Ectodermal cell (in vitro differentiated cells): ENCODE data around the gene CLDN16. TPM values are rescaled to one million over a fixed set of nuclear protein-coding genes. Genes with fewer than 3 reads are reported as not detected.

Experiments
- H3K27ac ChIP-seq: 2 replicates; pipeline ENCODE4 v1.7.0; 2013; ENCODE audit warnings: mild to moderate bottlenecking, low read depth, low read length; ENCODE audit not compliant: insufficient read depth, poor library complexity, severe bottlenecking
- H3K27me3 ChIP-seq: 2 replicates; pipeline ENCODE4 v1.7.0; 2013; ENCODE audit warnings: mild to moderate bottlenecking, low read length; ENCODE audit not compliant: insufficient read depth, control insufficient read depth, poor library complexity, severe bottlenecking
- H3K36me3 ChIP-seq: one replicate; pipeline ENCODE4 v1.7.0; 2013; ENCODE audit warnings: low read length; ENCODE audit not compliant: control insufficient read depth, insufficient read depth
- H3K4me1 ChIP-seq: one replicate; pipeline ENCODE4 v1.7.0; 2013; ENCODE audit warnings: low read length; ENCODE audit not compliant: control insufficient read depth, insufficient read depth
- H3K4me3 ChIP-seq: 2 replicates; pipeline ENCODE4 v1.7.0; 2013; ENCODE audit warnings: low read depth, low read length, control low read depth; ENCODE audit not compliant: insufficient read depth
- H3K9me3 ChIP-seq: 2 replicates; pipeline ENCODE4 v1.7.0; 2013; ENCODE audit warnings: mild to moderate bottlenecking, low read length, moderate library complexity; ENCODE audit not compliant: control insufficient read depth
- WGBS, 2 experiments: methylation state at CpG; one replicate each; pipeline ENCODE4 v1.1.7; 2013; ENCODE audit warnings: missing lambda C conversion rate in 2 of 2; 5-methylcytosine and 5-hydroxymethylcytosine counted together
- polyA plus RNA-seq, 4 experiments: library from polyadenylated mRNA; stranded (reverse); fragments of 50-300 nt; gene quantifications; one replicate each; pipeline ENCODE4 v1.2.3, GENCODE V29; 2013

CLDN16 gene, protein sequence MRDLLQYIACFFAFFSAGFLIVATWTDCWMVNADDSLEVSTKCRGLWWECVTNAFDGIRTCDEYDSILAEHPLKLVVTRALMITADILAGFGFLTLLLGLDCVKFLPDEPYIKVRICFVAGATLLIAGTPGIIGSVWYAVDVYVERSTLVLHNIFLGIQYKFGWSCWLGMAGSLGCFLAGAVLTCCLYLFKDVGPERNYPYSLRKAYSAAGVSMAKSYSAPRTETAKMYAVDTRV
- polyA plus RNA-seq (2013, experiment 1 of 4) = not detected
- polyA plus RNA-seq (2013, experiment 2 of 4) = not detected
- polyA plus RNA-seq (2013, experiment 3 of 4) = not detected
- polyA plus RNA-seq (2013, experiment 4 of 4) = not detected

DNA sequence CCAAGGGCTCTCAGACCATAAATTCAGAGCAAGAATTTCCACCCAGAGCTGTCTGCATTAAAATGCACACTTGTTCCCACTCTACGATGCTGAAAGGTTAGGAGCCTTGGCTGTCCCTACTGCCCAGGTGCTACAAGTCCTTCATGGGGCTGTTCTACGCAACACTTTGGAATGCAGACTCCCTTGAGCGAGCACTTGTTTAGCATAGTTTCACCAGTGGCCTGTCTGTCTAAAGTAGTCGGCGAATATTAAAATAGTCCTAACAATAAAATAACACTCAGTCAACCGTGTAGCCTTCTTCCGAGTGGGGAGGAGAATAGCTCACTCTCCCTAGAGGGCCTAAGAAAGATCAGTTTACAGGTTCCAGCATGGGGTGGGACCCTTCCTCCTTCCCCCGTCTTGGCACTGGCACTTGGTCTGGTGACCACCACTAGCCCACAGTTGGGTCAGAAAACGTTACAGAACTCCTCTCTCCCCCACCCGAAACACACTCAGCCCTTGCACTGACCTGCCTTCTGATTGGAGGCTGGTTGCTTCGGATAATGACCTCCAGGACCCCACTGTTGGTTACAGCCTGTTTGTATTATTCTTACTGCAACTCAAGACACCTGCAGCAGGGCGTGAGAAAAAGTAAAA, at the start of gene CLDN16:
TSS of gene CLDN16 (plus strand) at position 586 of the 636 bp plus-strand sequence. CDS start 167 bp downstream, outside the sequence.
- Histone ChIP-seq H3K27me3 (no peaks in the 10 kb centered on the region), H3K27ac (no peak within 1 kb of the TSS), H3K9me3 (no peaks in the 10 kb centered on the region), H3K36me3 (no peaks in the 10 kb centered on the region), H3K4me1 (no peaks in the 10 kb centered on the region), H3K4me3 (no peak within 1 kb of the TSS)
- 91 to 93% methylated on average over 12 of the region's 12 CpGs for WGBS, 2 experiments

DNA sequence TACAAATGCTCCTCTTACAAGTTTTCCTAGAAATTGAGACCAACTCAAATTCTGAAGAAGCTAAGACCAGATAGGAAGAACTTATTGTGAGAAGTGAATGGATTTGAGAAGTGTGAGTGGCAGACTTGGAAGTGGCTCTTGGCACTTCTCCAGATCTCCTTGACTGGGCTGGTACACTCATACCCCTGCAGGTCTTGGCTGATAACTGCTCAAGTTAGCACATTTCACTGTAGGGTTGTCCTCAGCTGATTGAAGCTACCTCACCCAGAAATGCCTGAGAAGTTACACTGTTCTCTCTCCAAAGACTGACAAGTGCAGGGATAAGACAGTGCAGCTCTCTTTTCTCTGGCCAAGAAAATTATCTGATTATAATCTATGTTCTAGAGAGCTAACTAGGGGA, 49.2 kb upstream of the CLDN16 start:
- Histone ChIP-seq H3K4me3 (no peak overlapping the region), H3K27ac (no peak overlapping the region)

DNA sequence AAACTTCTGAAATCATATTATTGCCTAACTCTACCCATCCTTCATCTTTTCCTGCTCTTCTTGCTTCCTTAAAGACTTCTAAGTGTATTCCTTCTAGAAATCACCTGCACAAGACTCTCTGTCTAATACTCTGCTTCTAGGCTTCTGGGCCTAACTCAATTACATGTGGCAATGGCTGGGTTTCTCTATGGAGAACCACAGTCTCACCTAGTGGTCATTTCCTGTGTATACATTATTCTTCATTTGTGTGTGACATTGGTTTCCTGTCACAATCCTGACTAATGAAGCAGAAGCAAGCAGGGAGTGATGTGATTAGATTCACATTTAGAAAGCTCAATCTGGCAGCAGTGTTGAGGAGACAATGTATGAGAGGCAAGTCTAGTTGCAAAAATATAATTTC, 48.8 kb upstream of the CLDN16 start:
- no peak overlapping the region for H3K4me3 ChIP-seq
- no peak overlapping the region for H3K27ac ChIP-seq
- no peaks in the 10 kb centered on the region for H3K27me3 ChIP-seq
- H3K9me3 ChIP-seq = no peaks in the 10 kb centered on the region
- no peaks in the 10 kb centered on the region for H3K4me1 ChIP-seq
- H3K36me3 ChIP-seq = no peaks in the 10 kb centered on the region

More for the DNA sequence above, 49.2 kb upstream of the CLDN16 start:
- no peaks in the 10 kb centered on the region for H3K27me3 ChIP-seq
- no peaks in the 10 kb centered on the region for H3K4me1 ChIP-seq
- no peaks in the 10 kb centered on the region for H3K9me3 ChIP-seq
- no peaks in the 10 kb centered on the region for H3K36me3 ChIP-seq

DNA sequence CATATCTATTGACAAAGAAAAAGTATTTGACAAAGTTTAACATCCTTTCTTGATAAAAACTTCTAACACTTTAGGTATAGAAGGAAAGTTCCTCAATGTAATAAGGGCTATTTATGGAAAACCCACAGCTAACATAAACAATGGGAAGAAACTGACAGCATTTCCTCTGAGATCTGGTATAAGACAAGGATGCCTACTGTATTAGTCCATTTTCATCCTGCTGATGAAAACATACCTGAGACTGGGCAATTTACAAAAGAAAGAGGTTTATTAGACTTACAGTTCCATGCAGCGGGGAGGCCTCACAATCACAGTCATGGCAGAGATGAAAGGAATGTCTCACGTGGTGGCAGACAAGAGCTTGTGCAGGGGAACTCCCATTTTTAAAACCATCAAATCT, 47.9 kb upstream of the CLDN16 start:
- 95 to 96% methylated on average over 2 of the region's 2 CpGs for WGBS, 2 experiments
- no peaks in the 10 kb centered on the region for H3K36me3 ChIP-seq
- H3K4me1 ChIP-seq = no peaks in the 10 kb centered on the region
- no peak overlapping the region for H3K27ac ChIP-seq
- H3K27me3 ChIP-seq = no peaks in the 10 kb centered on the region
- H3K9me3 ChIP-seq = no peaks in the 10 kb centered on the region
- H3K4me3 ChIP-seq = no peak overlapping the region

DNA sequence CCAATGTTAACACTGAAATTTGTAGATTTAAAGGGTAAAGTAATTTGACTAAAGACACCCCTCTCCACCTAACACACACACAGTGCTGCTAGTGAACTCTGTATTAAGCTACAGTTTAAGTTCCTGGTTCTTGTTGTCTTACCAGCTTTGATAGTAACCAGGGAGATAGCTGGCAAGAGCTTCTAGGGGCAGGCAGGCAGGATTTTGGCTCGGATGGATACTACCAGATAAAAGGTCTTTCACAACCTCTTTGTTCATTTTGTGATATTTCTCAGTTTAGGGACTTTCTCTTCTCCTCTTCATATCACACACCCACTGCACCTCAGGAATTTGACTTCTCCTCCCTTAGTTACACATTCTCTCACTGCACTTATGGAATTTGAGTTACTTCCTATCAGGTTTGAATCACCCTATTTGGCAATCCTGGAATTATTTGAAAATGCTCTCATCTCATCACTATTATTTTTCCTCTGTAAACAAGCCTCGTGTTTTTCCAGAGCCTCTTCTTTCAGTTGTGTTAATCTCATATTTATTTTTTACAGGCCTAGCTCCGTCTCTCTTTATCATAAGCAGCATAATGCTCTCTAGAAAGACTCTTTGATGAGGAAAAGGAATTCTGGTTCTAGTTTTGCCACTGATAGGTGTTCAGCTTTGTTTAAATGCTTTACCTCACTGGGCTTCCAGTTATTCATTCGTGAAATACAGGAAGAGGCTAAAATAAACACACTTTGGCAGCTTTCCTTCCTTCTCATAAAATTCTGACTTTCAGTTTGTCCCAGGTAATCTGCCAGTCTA, 42.7 kb upstream of the CLDN16 start:
- H3K27me3 ChIP-seq = no peaks in the 10 kb centered on the region
- no peaks in the 10 kb centered on the region for H3K9me3 ChIP-seq
- H3K27ac ChIP-seq = no peak overlapping the region
- no peaks in the 10 kb centered on the region for H3K4me1 ChIP-seq
- 86% methylated on average over 4 of the region's 4 CpGs for WGBS, 2 experiments
- no peak overlapping the region for H3K4me3 ChIP-seq
- H3K36me3 ChIP-seq = no peaks in the 10 kb centered on the region

DNA sequence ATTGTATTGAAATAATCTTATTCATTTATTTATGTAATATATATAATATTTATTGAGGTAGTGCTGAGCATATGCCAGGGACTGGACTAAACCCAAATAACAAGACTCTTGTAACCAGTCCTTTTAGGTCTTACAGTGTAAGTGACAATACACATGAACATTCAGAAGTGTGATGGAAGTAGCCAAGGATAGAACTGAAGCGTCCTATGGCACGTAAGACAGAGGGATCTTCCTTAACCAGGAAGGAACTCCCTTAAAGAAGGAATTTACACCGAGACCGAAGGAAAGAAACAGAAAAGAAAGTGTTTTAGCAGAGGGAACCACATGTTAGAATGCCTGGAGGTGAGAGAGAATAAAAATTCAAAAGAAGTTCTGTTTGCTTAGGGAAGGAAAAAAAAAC, 42.1 kb upstream of the CLDN16 start:
- H3K4me1 ChIP-seq = no peaks in the 10 kb centered on the region
- no peaks in the 10 kb centered on the region for H3K9me3 ChIP-seq
- WGBS, 2 experiments = 90 to 91% methylated on average over 4 of the region's 4 CpGs
- H3K27ac ChIP-seq = no peak overlapping the region
- H3K27me3 ChIP-seq = no peaks in the 10 kb centered on the region
- no peaks in the 10 kb centered on the region for H3K36me3 ChIP-seq
- no peak overlapping the region for H3K4me3 ChIP-seq

DNA sequence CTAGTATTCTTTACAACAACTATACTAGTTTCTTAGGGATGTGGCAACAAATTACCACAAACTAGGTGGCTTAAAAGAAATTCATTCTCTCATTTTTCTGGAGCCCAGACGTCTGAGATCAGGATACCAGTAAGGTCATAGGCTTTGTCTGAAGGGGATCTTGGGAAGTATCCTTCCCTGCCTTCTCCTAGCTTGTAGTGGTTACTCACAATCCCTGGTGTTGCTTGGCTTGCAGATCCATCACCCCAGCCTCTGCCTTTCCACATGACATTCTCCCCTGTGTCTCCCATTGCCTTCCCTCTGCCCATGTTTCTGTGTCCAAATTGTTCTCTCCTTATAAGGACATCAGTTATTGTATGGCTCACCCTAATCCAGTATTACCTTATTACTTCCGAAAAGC, 41.4 kb upstream of the CLDN16 start:
- no peaks in the 10 kb centered on the region for H3K4me1 ChIP-seq
- no peak overlapping the region for H3K27ac ChIP-seq
- no peak overlapping the region for H3K4me3 ChIP-seq
- WGBS, 2 experiments = 92 to 93% methylated on average over 2 of the region's 2 CpGs
- H3K9me3 ChIP-seq = no peaks in the 10 kb centered on the region
- H3K27me3 ChIP-seq = no peaks in the 10 kb centered on the region
- H3K36me3 ChIP-seq = no peaks in the 10 kb centered on the region

DNA sequence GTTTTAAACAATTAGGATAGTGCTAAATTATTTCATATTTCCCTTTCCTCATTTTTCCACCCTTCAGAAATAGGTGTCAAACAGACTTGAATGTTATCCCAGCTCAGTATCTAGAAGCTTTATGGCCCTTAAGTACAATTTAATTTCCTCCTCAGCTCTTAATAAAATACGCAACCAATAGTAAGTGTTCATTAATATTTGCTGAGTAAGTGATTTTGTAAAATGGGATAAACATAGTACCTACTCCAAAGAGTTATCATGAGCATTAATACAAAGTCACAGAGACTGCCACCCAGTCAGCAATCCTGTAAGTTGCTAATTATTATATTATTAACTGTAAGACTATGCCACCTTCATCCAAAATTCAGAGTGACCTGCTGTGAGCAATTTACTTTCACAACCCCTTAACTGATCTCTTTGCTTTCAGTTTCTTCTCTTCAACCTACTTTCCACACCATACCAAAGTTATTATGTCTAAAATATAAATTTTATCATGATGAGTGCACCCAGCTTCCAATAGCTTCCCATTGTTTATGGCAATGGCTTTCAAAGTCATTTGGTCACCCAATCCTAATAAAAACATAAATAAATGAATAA, 35.0 kb upstream of the CLDN16 start:
- Histone ChIP-seq H3K4me3 (no peak overlapping the region), H3K4me1 (no peaks in the 10 kb centered on the region), H3K27me3 (no peaks in the 10 kb centered on the region), H3K27ac (no peak overlapping the region), H3K36me3 (no peaks in the 10 kb centered on the region), H3K9me3 (no peaks in the 10 kb centered on the region)
- WGBS, 2 experiments = no CpG with 5 or more reads among the region's 1 CpG

DNA sequence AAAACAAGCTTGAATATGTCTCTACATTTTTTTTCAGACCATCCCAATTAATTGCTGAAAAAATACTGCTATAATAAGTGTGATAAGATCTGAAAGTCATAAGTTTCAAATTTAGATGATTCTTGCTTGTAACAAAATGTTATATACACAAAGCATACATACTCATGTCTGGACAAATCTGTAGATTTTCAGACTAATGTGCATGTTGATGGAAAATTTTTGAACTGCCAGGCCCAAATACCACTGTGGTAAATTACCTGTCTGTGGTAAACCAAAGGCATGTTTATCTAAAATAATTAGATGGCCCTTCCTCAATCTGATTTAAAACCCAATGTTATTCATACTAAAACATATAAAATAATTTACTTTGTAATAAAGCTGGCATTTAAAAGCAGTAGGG, 31.7 kb upstream of the CLDN16 start:
- no peaks in the 10 kb centered on the region for H3K27me3 ChIP-seq
- H3K36me3 ChIP-seq = no peaks in the 10 kb centered on the region
- no peaks in the 10 kb centered on the region for H3K9me3 ChIP-seq
- no peaks in the 10 kb centered on the region for H3K4me1 ChIP-seq
- H3K4me3 ChIP-seq = no peak overlapping the region
- H3K27ac ChIP-seq = no peak overlapping the region

DNA sequence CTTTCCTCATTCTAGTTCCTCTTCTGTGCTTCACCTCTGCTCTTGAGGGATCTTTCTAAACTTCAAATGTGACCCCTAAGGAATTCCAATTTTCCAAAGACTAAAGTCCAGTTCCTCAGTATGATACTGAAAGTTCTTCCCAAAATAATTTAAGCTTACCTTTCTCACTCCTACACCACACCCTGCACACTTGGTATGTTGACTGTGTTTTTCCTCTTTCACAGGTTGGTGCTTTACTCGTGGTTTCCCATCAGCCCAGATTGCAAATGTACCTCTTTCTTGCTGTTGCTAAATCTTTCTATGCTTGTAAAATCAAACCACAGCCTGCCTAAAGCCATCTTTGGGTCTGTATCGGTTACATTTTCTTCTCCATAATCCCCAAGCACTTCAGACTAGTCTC, 30.5 kb upstream of the CLDN16 start:
- no peaks in the 10 kb centered on the region for H3K9me3 ChIP-seq
- no peaks in the 10 kb centered on the region for H3K4me1 ChIP-seq
- H3K27me3 ChIP-seq = no peaks in the 10 kb centered on the region
- H3K36me3 ChIP-seq = no peaks in the 10 kb centered on the region
- no peak overlapping the region for H3K4me3 ChIP-seq
- no peak overlapping the region for H3K27ac ChIP-seq
- 86 to 92% methylated on average over 2 of the region's 2 CpGs for WGBS, 2 experiments
